SK-N-MC (cell line): Measurements from ENCODE around the gene NTMT2.

Source experiments
- EZH2 ChIP-seq: fragments of 200-600 bp; sonication (generic); IDR thresholded peaks from one replicate; pipeline ENCODE4 v1.6.1; 2017; ENCODE audit warnings: antibody characterized with exemption
- POLR2AphosphoS5 ChIP-seq: IDR thresholded peaks from 2 replicates; pipeline ENCODE4 v1.6.1; 2012; ENCODE audit warnings: mild to moderate bottlenecking, low read depth, low read length, borderline replicate concordance

GRCh38 chr1:170194451-170194850 lies 48.7 kb downstream of the NTMT2 start:
- TF ChIP-seq POLR2AphosphoS5 (no peak), EZH2 (no peak)
